Heart left ventricle (tissue), 16 donors: ENCODE measurements around the gene CRISPLD2. TPM values are rescaled to one million over a fixed set of nuclear protein-coding genes. Genes with fewer than 3 reads are reported as not detected.
A peak's percentile ranks its signal among the peaks of the same experiment; 100 is the strongest.
"Not testable (repeated sequence)": the region's sequence is repeated elsewhere in the genome, so short reads cannot be mapped to it uniquely, and the experiment has no call there.

Source experiments
- ATAC-seq, 4 donors: fragments of 200-7000 bp; cut with Tn5 transposase; one replicate each; pipeline ENCODE4 v1.9.1; 2020 to 2022; ENCODE audit warnings: moderate library complexity in 4 of 4, mild to moderate bottlenecking in 3 of 4, moderate number of reproducible peaks in 1 of 4
- DNase-seq, 5 donors: peaks; one replicate each; pipeline ENCODE4 v3.0.0-alpha.2; 2020
- H3K27ac ChIP-seq, 12 donors: fragments of 200-600 bp; sonication (generic) in 4 of 12; one replicate each; pipeline versions ENCODE4 v1.5.0 to v1.8.0; 2016 to 2022; ENCODE audit warnings: mild to moderate bottlenecking in 2 of 12
- H3K27me3 ChIP-seq, 9 donors: fragments of 200-600 bp; sonication (generic) in 2 of 9; one replicate each; pipeline versions ENCODE4 v1.5.1 to v1.8.0; 2016 to 2022; ENCODE audit warnings: mild to moderate bottlenecking in 3 of 9
- H3K36me3 ChIP-seq, 9 donors: fragments of 200-600 bp; sonication (generic) in 2 of 9; one replicate each; pipeline versions ENCODE4 v1.5.0 to v1.8.0; 2018 to 2022; ENCODE audit warnings: mild to moderate bottlenecking in 2 of 9
- H3K4me1 ChIP-seq, 12 donors: fragments of 200-600 bp; sonication (generic) in 4 of 12; one replicate each; pipeline versions ENCODE4 v1.5.0 to v1.8.0; 2016 to 2022; ENCODE audit warnings: mild to moderate bottlenecking in 3 of 12
- H3K4me3 ChIP-seq, 12 donors: fragments of 200-600 bp; sonication (generic) in 4 of 12; one replicate each; pipeline versions ENCODE4 v1.5.0 to v1.8.0; 2017 to 2022; ENCODE audit warnings: mild to moderate bottlenecking in 9 of 12, moderate library complexity in 4 of 12
- H3K9me3 ChIP-seq, 12 donors: fragments of 200-600 bp; sonication (generic) in 4 of 12; one replicate each; pipeline versions ENCODE4 v1.5.0 to v1.8.0; 2016 to 2022; ENCODE audit warnings: mild to moderate bottlenecking in 1 of 12
- POLR2A ChIP-seq, 2 donors: fragments of 450-650 bp; IDR thresholded peaks; one replicate each; pipeline ENCODE4 v1.6.1; 2017; ENCODE audit warnings: antibody characterized with exemption in 2 of 2, mild to moderate bottlenecking in 2 of 2, moderate library complexity in 2 of 2
- WGBS, 4 donors: extraction: QIAGEN DNeasy Blood & Tissue Kit in 2 of 4; methylation state at CpG; one replicate each; pipeline versions ENCODE4 v1.1.5 to v1.1.7; 2013 to 2018; 5-methylcytosine and 5-hydroxymethylcytosine counted together
- intact Hi-C, 10 donors: fragments of 100-400 bp; cut with DNase I; formaldehyde crosslinking; loops; one replicate each; pipeline versions ENCODE4 v1.11.1 to v1.14.2; 2022
- polyA plus RNA-seq, 2 donors: library from polyadenylated mRNA; stranded (reverse); fragments of 200-250 nt; gene quantifications; one replicate each; pipeline ENCODE4 v1.2.3, GENCODE V29; 2013
- total RNA-seq, 9 donors: library from RNA; depleted of rRNA in 2 of 9; stranded (reverse); fragments of >200 nt in 2 of 9; fragmentation: NEBNext Ultra II Directional in 3 of 9; extraction: Animal tissue kit (Norgen Biotek cat#: 25700) in 3 of 9; gene quantifications; one replicate each; pipeline versions ENCODE4 v1.1.0 to v1.2.4, GENCODE V29; 2016 to 2023
- TF ChIP-seq, protein P1 (sequence below), 12 donors: fragments of 200-600 bp; sonication (generic) in 4 of 12; IDR thresholded peaks; one replicate each; pipeline versions ENCODE4 v1.5.0 to v1.8.0; 2018 to 2022; ENCODE audit warnings: antibody characterized with exemption in 12 of 12, mild to moderate bottlenecking in 5 of 12
- donor health status: ischemic (EF 13 %, LVEDD 7.1; RV severe dilation, severe dysfunction).
- donor health status: healthy with polysubstance abuse.
- donor health status: DM: no; HTN: yes; CAD: no.
- donor health status: DM: no; HTN: no; CAD: no.
- donor health status: ischemic (EF 25% LVEDD 6.9; RV normal size, moderate dysfunction).
- donor health status: ischemic (EF 25% LVEDD 5.7; RV mildly dilated, moderate dysfunction).
- donor health status: healthy.
- donor health status: DM: yes; HTN: yes; CAD: no.
- donor health status: ischemic (EF 35%, LVEDD 5.7; RV mildly dilated, moderate dysfunction).
- donor health status: nonischemic (EF 11% LVEDD 7.7; RV severe dilation, severe dysfunction).
- donor health status: DM: yes; HTN: yes; CAD: no.
- donor health status: PGD.
- donor health status: ischemic (EF 29% LVEDD 5.4; RV normal size, mild dysfunction).
- donor health status: nonischemic (EF 23%, LVEDD 6.1; RV moderate dilation, normal function).

Gene CRISPLD2
- total and polyA plus RNA-seq, 11 donors, result 8.0 to 153 (median 12.9) TPM

DNA sequence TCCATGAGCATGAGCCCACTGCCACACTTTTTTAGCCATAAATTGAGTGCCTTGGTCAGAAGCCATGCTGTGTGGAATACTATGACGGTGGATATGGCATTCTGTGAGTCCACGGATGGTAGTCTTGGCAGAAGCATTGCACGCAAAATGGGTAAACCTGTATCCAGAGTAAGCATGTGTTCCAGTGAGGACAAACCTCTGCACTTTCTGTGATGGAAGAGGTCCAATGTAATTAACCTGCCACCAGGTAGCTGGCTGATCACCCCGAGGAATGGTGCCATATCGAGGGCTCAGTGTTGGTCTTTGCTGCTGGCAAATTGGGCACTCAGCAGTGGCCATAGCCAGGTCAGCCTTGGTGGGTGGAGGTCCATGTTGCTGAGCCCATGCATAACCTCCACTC lies 37.0 kb downstream of the CRISPLD2 start:
- H3K27me3 ChIP-seq, H3K4me1 ChIP-seq, intact Hi-C loops, H3K27ac ChIP-seq, ATAC-seq, H3K4me3 ChIP-seq: not testable (repeated sequence)
- 95 to 100% (median 96%) methylated on average over 5 of the region's 5 CpGs for WGBS, 4 donors
- DNase-seq, result peak in 1 of 5 donors; percentile 19
- Histone ChIP-seq H3K9me3 (peaks cover 0 to 25% (median 14%) of the 10 kb centered on the region in 12 donors), H3K36me3 (peaks cover 0 to 58% (median 27%) of the 10 kb centered on the region in 9 donors)

- Histone ChIP-seq H3K36me3 (peaks cover 0 to 53% (median 30%) of the 10 kb centered on the region in 9 donors), H3K27ac (no peak overlapping the region)
Measured at GRCh38 chr16:84859681-84860080, 39.9 kb downstream of the CRISPLD2 start.

GRCh38 chr16:84860383-84860782 lies 40.6 kb downstream of the CRISPLD2 start:
- Histone ChIP-seq H3K36me3 (peaks cover 0 to 48% (median 24%) of the 10 kb centered on the region in 9 donors), H3K4me3 (no peak overlapping the region), H3K27me3 (no peaks in the 10 kb centered on the region), H3K9me3 (peaks cover 0 to 25% (median 14%) of the 10 kb centered on the region in 12 donors), H3K4me1 (no peaks in the 10 kb centered on the region), H3K27ac (no peak overlapping the region)
- intact Hi-C loops, result no loop called here
- no peak for TF ChIP-seq POLR2A (IDR thresholded peaks at IDR 0.05)
- DNase-seq (peak in 1 of 5 donors; percentile 17), ATAC-seq (no peak)
- WGBS, 4 donors, result 90 to 94% (median 92%) methylated on average over 5 to 9 of the region's 9 CpGs

More at GRCh38 chr16:84859681-84860080, 39.9 kb downstream of the CRISPLD2 start:
- ATAC-seq (no peak), DNase-seq (peak in 1 of 5 donors; percentile 7)
- Histone ChIP-seq H3K4me1 (no peaks in the 10 kb centered on the region), H3K27me3 (no peaks in the 10 kb centered on the region), H3K9me3 (peaks cover 0 to 25% (median 14%) of the 10 kb centered on the region in 12 donors), H3K4me3 (no peak overlapping the region)
- TF ChIP-seq POLR2A (IDR thresholded peaks at IDR 0.05), result no peak
- TF ChIP-seq, protein P1, sequence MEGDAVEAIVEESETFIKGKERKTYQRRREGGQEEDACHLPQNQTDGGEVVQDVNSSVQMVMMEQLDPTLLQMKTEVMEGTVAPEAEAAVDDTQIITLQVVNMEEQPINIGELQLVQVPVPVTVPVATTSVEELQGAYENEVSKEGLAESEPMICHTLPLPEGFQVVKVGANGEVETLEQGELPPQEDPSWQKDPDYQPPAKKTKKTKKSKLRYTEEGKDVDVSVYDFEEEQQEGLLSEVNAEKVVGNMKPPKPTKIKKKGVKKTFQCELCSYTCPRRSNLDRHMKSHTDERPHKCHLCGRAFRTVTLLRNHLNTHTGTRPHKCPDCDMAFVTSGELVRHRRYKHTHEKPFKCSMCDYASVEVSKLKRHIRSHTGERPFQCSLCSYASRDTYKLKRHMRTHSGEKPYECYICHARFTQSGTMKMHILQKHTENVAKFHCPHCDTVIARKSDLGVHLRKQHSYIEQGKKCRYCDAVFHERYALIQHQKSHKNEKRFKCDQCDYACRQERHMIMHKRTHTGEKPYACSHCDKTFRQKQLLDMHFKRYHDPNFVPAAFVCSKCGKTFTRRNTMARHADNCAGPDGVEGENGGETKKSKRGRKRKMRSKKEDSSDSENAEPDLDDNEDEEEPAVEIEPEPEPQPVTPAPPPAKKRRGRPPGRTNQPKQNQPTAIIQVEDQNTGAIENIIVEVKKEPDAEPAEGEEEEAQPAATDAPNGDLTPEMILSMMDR (IDR thresholded peaks at IDR 0.05), result no peak
- WGBS, 4 donors, result 89 to 93% (median 91%) methylated on average over 2 of the region's 2 CpGs
- intact Hi-C loops, result no loop called here

DNA sequence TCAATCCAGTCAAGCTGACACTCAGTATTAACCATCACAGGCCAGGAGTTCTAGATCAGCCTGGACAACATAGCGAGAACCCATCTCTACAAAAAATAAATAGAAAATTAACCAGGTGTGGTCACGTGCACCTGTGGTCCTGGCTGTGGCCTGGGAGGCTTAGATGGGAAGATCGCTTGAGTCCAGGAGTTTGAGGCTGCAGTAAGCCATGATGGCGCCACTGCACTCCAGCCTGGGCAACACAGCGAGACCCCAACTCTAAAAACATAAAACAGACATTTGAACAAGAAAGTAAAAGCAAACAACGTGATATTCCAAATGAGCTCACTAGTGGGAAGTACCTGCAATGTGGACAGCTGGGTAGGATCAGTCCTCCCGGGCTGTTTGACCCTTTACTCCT lies 41.9 kb downstream of the CRISPLD2 start:
- no peak overlapping the region for H3K4me3 ChIP-seq
- peak in 1 of 5 donors; percentile 10 for DNase-seq
- H3K27me3 ChIP-seq, result no peaks in the 10 kb centered on the region
- intact Hi-C loops, result no loop called here
- peaks cover 0 to 52% (median 12%) of the 10 kb centered on the region in 9 donors for H3K36me3 ChIP-seq
- H3K27ac ChIP-seq, result no peak overlapping the region
- TF ChIP-seq, protein P1 (IDR thresholded peaks at IDR 0.05), result no peak
- no peak for TF ChIP-seq POLR2A (IDR thresholded peaks at IDR 0.05)
- no peaks in the 10 kb centered on the region for H3K4me1 ChIP-seq
- 83 to 93% (median 92%) methylated on average over 7 of the region's 7 CpGs for WGBS, 4 donors
- no peak for ATAC-seq
- peaks cover 0 to 25% (median 14%) of the 10 kb centered on the region in 12 donors for H3K9me3 ChIP-seq

- no peaks in the 10 kb centered on the region for H3K4me1 ChIP-seq
- no peaks in the 10 kb centered on the region for H3K27me3 ChIP-seq
- H3K9me3 ChIP-seq, result peaks cover 0 to 25% (median 14%) of the 10 kb centered on the region in 12 donors
- ATAC-seq (no peak), DNase-seq (peak in 1 of 5 donors; percentile 22)
- intact Hi-C loops, result no loop called here
- 74 to 86% (median 79%) methylated on average over 5 to 8 of the region's 8 CpGs for WGBS, 4 donors
- H3K36me3 ChIP-seq, result peaks cover 0 to 64% (median 17%) of the 10 kb centered on the region in 9 donors
- H3K27ac ChIP-seq, result no peak overlapping the region
- no peak overlapping the region for H3K4me3 ChIP-seq
- TF ChIP-seq, protein P1 (IDR thresholded peaks at IDR 0.05), result no peak
- no peak for TF ChIP-seq POLR2A (IDR thresholded peaks at IDR 0.05)
Measured at GRCh38 chr16:84862804-84863480, 43.2 kb downstream of the CRISPLD2 start.
